Nephron progenitor cell (in vitro differentiated cells): ENCODE measurements around the gene IGLL1.

ENCODE experiments used
- DNase-seq: peaks from one replicate; pipeline ENCODE4 v3.0.0; 2021
- H3K27ac Mint-ChIP-seq: 2 replicates; pipeline ENCODE4 v1.8.0; 2021; ENCODE audit warnings: mild to moderate bottlenecking, moderate library complexity, mixed read lengths
- H3K27me3 Mint-ChIP-seq: 2 replicates; pipeline ENCODE4 v1.8.0; 2021; ENCODE audit warnings: mild to moderate bottlenecking, low read depth, mixed read lengths; ENCODE audit not compliant: poor library complexity
- H3K36me3 Mint-ChIP-seq: 2 replicates; pipeline ENCODE4 v1.8.0; 2021; ENCODE audit warnings: low read depth, mixed read lengths
- H3K4me1 Mint-ChIP-seq: 2 replicates; pipeline ENCODE4 v1.8.0; 2021; ENCODE audit warnings: mixed read lengths
- H3K4me3 Mint-ChIP-seq: 2 replicates; pipeline ENCODE4 v1.8.0; 2021; ENCODE audit warnings: mild to moderate bottlenecking, moderate library complexity, mixed read lengths
- H3K9me3 Mint-ChIP-seq: 2 replicates; pipeline ENCODE4 v1.8.0; 2021; ENCODE audit warnings: mild to moderate bottlenecking, moderate library complexity, mixed read lengths
- CTCF ChIP-seq: fragments of 200-600 bp; sonication (generic); IDR thresholded peaks from 2 replicates; pipeline ENCODE4 v1.5.0; 2021; ENCODE audit warnings: antibody characterized with exemption

The IGLL1 gene

GRCh38 chr22:23557467-23557866 lies 22.6 kb downstream of the IGLL1 start:
- Mint-ChIP-seq H3K27ac (no peak overlapping the region), H3K4me3 (no peak overlapping the region), H3K36me3 (no peaks in the 10 kb centered on the region), H3K9me3 (no peaks in the 10 kb centered on the region), H3K27me3 (peaks cover 19% of the 10 kb centered on the region), H3K4me1 (no peaks in the 10 kb centered on the region)
- no peak for TF ChIP-seq CTCF
- no peak for DNase-seq

GRCh38 chr22:23557036-23557435 lies 23.1 kb downstream of the IGLL1 start:
- H3K27ac Mint-ChIP-seq, result no peak overlapping the region
- H3K36me3 Mint-ChIP-seq, result no peaks in the 10 kb centered on the region
- H3K27me3 Mint-ChIP-seq, result peaks cover 17% of the 10 kb centered on the region
- DNase-seq, result no peak
- H3K9me3 Mint-ChIP-seq, result no peaks in the 10 kb centered on the region
- no peaks in the 10 kb centered on the region for H3K4me1 Mint-ChIP-seq
- TF ChIP-seq CTCF, result no peak
- H3K4me3 Mint-ChIP-seq, result no peak overlapping the region

GRCh38 chr22:23556026-23556620 lies 24.0 kb downstream of the IGLL1 start:
- no peak for TF ChIP-seq CTCF
- H3K36me3 Mint-ChIP-seq, result no peaks in the 10 kb centered on the region
- H3K27ac Mint-ChIP-seq, result no peak overlapping the region
- H3K27me3 Mint-ChIP-seq, result peaks cover 17% of the 10 kb centered on the region
- no peaks in the 10 kb centered on the region for H3K9me3 Mint-ChIP-seq
- H3K4me1 Mint-ChIP-seq, result no peaks in the 10 kb centered on the region
- H3K4me3 Mint-ChIP-seq, result no peak overlapping the region
- no peak for DNase-seq

- no peaks in the 10 kb centered on the region for H3K36me3 Mint-ChIP-seq
- H3K9me3 Mint-ChIP-seq, result no peaks in the 10 kb centered on the region
- no peak for TF ChIP-seq CTCF
- H3K4me1 Mint-ChIP-seq, result no peaks in the 10 kb centered on the region
- H3K27ac Mint-ChIP-seq, result no peak overlapping the region
- peaks cover 17% of the 10 kb centered on the region for H3K27me3 Mint-ChIP-seq
- no peak for DNase-seq
- no peak overlapping the region for H3K4me3 Mint-ChIP-seq
These were observed 25.0 kb downstream of the IGLL1 start for GRCh38 chr22:23555118-23555517.

GRCh38 chr22:23553924-23554870 lies 25.9 kb downstream of the IGLL1 start:
- no peak for DNase-seq
- no peak overlapping the region for H3K4me3 Mint-ChIP-seq
- no peak overlapping the region for H3K27ac Mint-ChIP-seq
- peaks cover 17% of the 10 kb centered on the region for H3K27me3 Mint-ChIP-seq
- no peaks in the 10 kb centered on the region for H3K36me3 Mint-ChIP-seq
- no peaks in the 10 kb centered on the region for H3K9me3 Mint-ChIP-seq
- no peak for TF ChIP-seq CTCF
- H3K4me1 Mint-ChIP-seq, result no peaks in the 10 kb centered on the region
